ENCODE data around the gene GAGE13. TPM values are rescaled to one million over a fixed set of nuclear protein-coding genes. Genes with fewer than 3 reads are reported as not detected.
"Not testable (repeated sequence)": the region's sequence is repeated elsewhere in the genome, so short reads cannot be mapped to it uniquely, and the experiment has no call there.

GAGE13 gene
- total RNA-seq, 1 experiment from 2014 or later: not detected

- H3K27ac ChIP-seq (ENCODE audit: low read length): no peak overlapping the region
- POLR2A ChIA-PET (ENCODE audit: unreplicated experiment): no interaction called here
- ATAC-seq: no peak
- DNase-seq: no peak
- intact Hi-C loops (cut with micrococcal nuclease): no loop called here
- no peaks in the 10 kb centered on the region for H3K9me2 ChIP-seq (replicated peaks; ENCODE audit: low read length)
- no peaks in the 10 kb centered on the region for H4K20me1 ChIP-seq (ENCODE audit: low read length)
- peaks cover 29% of the 10 kb centered on the region for H3K27me3 ChIP-seq (ENCODE audit: low read length)
- H3K9ac ChIP-seq (ENCODE audit: low read length): no peak overlapping the region
- H3K4me3 ChIP-seq (ENCODE audit: low read length): no peak overlapping the region
- CTCF ChIA-PET: no interaction called here
- peaks cover 11% of the 10 kb centered on the region; the same call in 1 of the 2 replicates for H3K4me1 ChIP-seq (ENCODE audit: insufficient read depth, low read length)
- H3K9me3 ChIP-seq (ENCODE audit: low read length): no peaks in the 10 kb centered on the region
- no peak for TF ChIP-seq EZH2 (IDR thresholded peaks at IDR 0.05; ENCODE audit: low read length, unreplicated experiment)
- H3F3A ChIP-seq (ENCODE audit: low read length, unreplicated experiment): no peaks in the 10 kb centered on the region
- no peaks in the 10 kb centered on the region for H3K79me2 ChIP-seq (ENCODE audit: low read length)
- H3K4me2 ChIP-seq (ENCODE audit: low read length): no peak overlapping the region
- no TSS peak for BruUV-seq (replicated peaks)
- no peaks in the 10 kb centered on the region for H3K36me3 ChIP-seq (ENCODE audit: low read depth, low read length)
- H2AFZ ChIP-seq (ENCODE audit: low read length): no peak overlapping the region
Measured at GRCh38 chrX:49312176-49312575, 19.2 kb upstream of the GAGE13 start.

- ATAC-seq: no peak
- CTCF ChIA-PET: no interaction called here
- POLR2A ChIA-PET (ENCODE audit: unreplicated experiment): no interaction called here
Measured at GRCh38 chrX:49316085-49316484, 15.3 kb upstream of the GAGE13 start.

GRCh38 chrX:49321737-49322136 lies 9.6 kb upstream of the GAGE13 start, which contains the start of gene GAGE12J:
Gene GAGE12J, plus strand, starts transcription at chrX:49322037. Its CDS starts 1,157 bp downstream, at chrX:49323194.
- ATAC-seq; H3K4me1 ChIP-seq (ENCODE audit: insufficient read depth, low read length); H3K9ac ChIP-seq (ENCODE audit: low read length); H2AFZ ChIP-seq (ENCODE audit: low read length); H3K36me3 ChIP-seq (ENCODE audit: low read depth, low read length); H3K4me2 ChIP-seq (ENCODE audit: low read length); H3K4me3 ChIP-seq (ENCODE audit: low read length); H3F3A ChIP-seq (ENCODE audit: low read length, unreplicated experiment); H3K9me3 ChIP-seq (ENCODE audit: low read length); H4K20me1 ChIP-seq (ENCODE audit: low read length); CTCF ChIA-PET; intact Hi-C loops (cut with micrococcal nuclease); H3K9me2 ChIP-seq (replicated peaks; ENCODE audit: low read length); BruUV-seq (replicated peaks); H3K27ac ChIP-seq (ENCODE audit: low read length); H3K27me3 ChIP-seq (ENCODE audit: low read length); H3K79me2 ChIP-seq (ENCODE audit: low read length); POLR2A ChIA-PET (ENCODE audit: unreplicated experiment); DNase-seq: not testable (repeated sequence)

More at GRCh38 chrX:49316085-49316484, 15.3 kb upstream of the GAGE13 start:
- Histone ChIP-seq H3K79me2 (ENCODE audit: low read length) (no peaks in the 10 kb centered on the region), H3K27me3 (ENCODE audit: low read length) (peaks cover 29% of the 10 kb centered on the region), H3K27ac (ENCODE audit: low read length) (no peak overlapping the region), H3K4me1 (ENCODE audit: insufficient read depth, low read length) (no peaks in the 10 kb centered on the region), H3F3A (ENCODE audit: low read length, unreplicated experiment) (no peaks in the 10 kb centered on the region), H3K9ac (ENCODE audit: low read length) (no peak overlapping the region), H3K4me3 (ENCODE audit: low read length) (no peak overlapping the region), H3K9me3 (ENCODE audit: low read length) (no peaks in the 10 kb centered on the region), H3K36me3 (ENCODE audit: low read depth, low read length) (no peaks in the 10 kb centered on the region), H4K20me1 (ENCODE audit: low read length) (no peaks in the 10 kb centered on the region), H3K9me2 (replicated peaks; ENCODE audit: low read length) (no peaks in the 10 kb centered on the region), H3K4me2 (ENCODE audit: low read length) (no peak overlapping the region), H2AFZ (ENCODE audit: low read length) (no peak overlapping the region)
- no peak for DNase-seq
- no peak for TF ChIP-seq CTCF (conservative IDR thresholded peaks at IDR 0.05; ENCODE audit: low read depth, low read length)
- intact Hi-C loops (cut with micrococcal nuclease): no loop called here
- no TSS peak for BruUV-seq (replicated peaks)

GRCh38 chrX:49322266-49322665 lies 9.1 kb upstream of the GAGE13 start:
- H3K27ac ChIP-seq (ENCODE audit: low read length); H3K36me3 ChIP-seq (ENCODE audit: low read depth, low read length); DNase-seq; H2AFZ ChIP-seq (ENCODE audit: low read length); H3K4me3 ChIP-seq (ENCODE audit: low read length); H4K20me1 ChIP-seq (ENCODE audit: low read length); H3K9ac ChIP-seq (ENCODE audit: low read length); intact Hi-C loops (cut with micrococcal nuclease); CTCF ChIA-PET; H3K9me3 ChIP-seq (ENCODE audit: low read length); ATAC-seq; POLR2A ChIA-PET (ENCODE audit: unreplicated experiment); BruUV-seq (replicated peaks); H3K27me3 ChIP-seq (ENCODE audit: low read length); H3F3A ChIP-seq (ENCODE audit: low read length, unreplicated experiment); H3K4me1 ChIP-seq (ENCODE audit: insufficient read depth, low read length); H3K79me2 ChIP-seq (ENCODE audit: low read length); H3K9me2 ChIP-seq (replicated peaks; ENCODE audit: low read length); H3K4me2 ChIP-seq (ENCODE audit: low read length): not testable (repeated sequence)

- H4K20me1 ChIP-seq (ENCODE audit: low read length); H3K9me2 ChIP-seq (replicated peaks; ENCODE audit: low read length); H3K4me2 ChIP-seq (ENCODE audit: low read length); H3K9me3 ChIP-seq (ENCODE audit: low read length); H3K9ac ChIP-seq (ENCODE audit: low read length); H3K27me3 ChIP-seq (ENCODE audit: low read length); ATAC-seq; BruUV-seq (replicated peaks); H2AFZ ChIP-seq (ENCODE audit: low read length); H3F3A ChIP-seq (ENCODE audit: low read length, unreplicated experiment); CTCF ChIA-PET; intact Hi-C loops (cut with micrococcal nuclease); H3K4me1 ChIP-seq (ENCODE audit: insufficient read depth, low read length); DNase-seq; POLR2A ChIA-PET (ENCODE audit: unreplicated experiment); H3K36me3 ChIP-seq (ENCODE audit: low read depth, low read length); H3K79me2 ChIP-seq (ENCODE audit: low read length); H3K4me3 ChIP-seq (ENCODE audit: low read length); H3K27ac ChIP-seq (ENCODE audit: low read length): not testable (repeated sequence)
Measured at GRCh38 chrX:49323735-49324134, 7.6 kb upstream of the GAGE13 start.

- DNase-seq; H3K79me2 ChIP-seq (ENCODE audit: low read length); H3K4me2 ChIP-seq (ENCODE audit: low read length); H3F3A ChIP-seq (ENCODE audit: low read length, unreplicated experiment); H3K9me3 ChIP-seq (ENCODE audit: low read length); ATAC-seq; H3K27ac ChIP-seq (ENCODE audit: low read length); H4K20me1 ChIP-seq (ENCODE audit: low read length); intact Hi-C loops (cut with micrococcal nuclease); BruUV-seq (replicated peaks); H3K27me3 ChIP-seq (ENCODE audit: low read length); H2AFZ ChIP-seq (ENCODE audit: low read length); H3K4me1 ChIP-seq (ENCODE audit: insufficient read depth, low read length); H3K9ac ChIP-seq (ENCODE audit: low read length); POLR2A ChIA-PET (ENCODE audit: unreplicated experiment); CTCF ChIA-PET; H3K9me2 ChIP-seq (replicated peaks; ENCODE audit: low read length); H3K36me3 ChIP-seq (ENCODE audit: low read depth, low read length); H3K4me3 ChIP-seq (ENCODE audit: low read length): not testable (repeated sequence)
Measured at GRCh38 chrX:49330421-49330820, 961 bp upstream of the GAGE13 start.
